ENCODE data around the gene PRR35.

Gene PRR35

GRCh38 chr16:529012-529575 lies 31.1 kb upstream of the PRR35 start:
- peak overlapping the region; percentile 85 for H3K4me3 ChIP-seq (replicated peaks; ENCODE audit: insufficient read depth, low read length)
- peak in 1 of 2 experiments; percentile 50 for DNase-seq (ENCODE audit: low read depth in 1 of 2, low spot score in 1 of 2)
- peak overlapping the region; percentile 91 for H3K27ac ChIP-seq (replicated peaks)
- TF ChIP-seq CTCF (IDR thresholded peaks at IDR 0.05; ENCODE audit: insufficient read depth, low read length) (no peak), SPI1 (IDR thresholded peaks at IDR 0.05; ENCODE audit: borderline replicate concordance, low read depth) (peak; percentile 36; the same call in 1 of the 2 replicates)
- H3K27me3 ChIP-seq (ENCODE audit: insufficient read depth, poor library complexity, severe bottlenecking), result no peaks in the 10 kb centered on the region

GRCh38 chr16:530111-530817 lies 29.9 kb upstream of the PRR35 start:
- DNase-seq (ENCODE audit: low read depth in 1 of 2, low spot score in 1 of 2), result no peak
- H3K27ac ChIP-seq (replicated peaks), result no peak overlapping the region
- H3K4me3 ChIP-seq (replicated peaks; ENCODE audit: insufficient read depth, low read length), result no peak overlapping the region
- no peak for TF ChIP-seq POLR2AphosphoS5 (IDR thresholded peaks at IDR 0.05; ENCODE audit: low read depth)
- H3K27me3 ChIP-seq (ENCODE audit: insufficient read depth, poor library complexity, severe bottlenecking), result no peaks in the 10 kb centered on the region

- Histone ChIP-seq H3K4me3 (replicated peaks; ENCODE audit: insufficient read depth, low read length) (no peak overlapping the region), H3K27me3 (ENCODE audit: insufficient read depth, poor library complexity, severe bottlenecking) (no peaks in the 10 kb centered on the region), H3K27ac (replicated peaks) (no peak overlapping the region)
- DNase-seq (ENCODE audit: low read depth in 1 of 2, low spot score in 1 of 2), result no peak
- no peak for TF ChIP-seq REST (IDR thresholded peaks at IDR 0.05; ENCODE audit: insufficient replicate concordance, low read depth)
Measured at GRCh38 chr16:531494-532125, 28.6 kb upstream of the PRR35 start.

GRCh38 chr16:533391-534123 lies 26.6 kb upstream of the PRR35 start:
- DNase-seq (ENCODE audit: low read depth in 1 of 2, low spot score in 1 of 2), result no peak
- Histone ChIP-seq H3K4me3 (replicated peaks; ENCODE audit: insufficient read depth, low read length) (no peak overlapping the region), H3K27me3 (ENCODE audit: insufficient read depth, poor library complexity, severe bottlenecking) (no peaks in the 10 kb centered on the region), H3K27ac (replicated peaks) (no peak overlapping the region)
- TF ChIP-seq GABPA (IDR thresholded peaks at IDR 0.05; ENCODE audit: low read depth), result no peak
- TF ChIP-seq CTCF (IDR thresholded peaks at IDR 0.05; ENCODE audit: insufficient read depth, low read length), result no peak
- TF ChIP-seq POLR2AphosphoS5 (IDR thresholded peaks at IDR 0.05; ENCODE audit: low read depth), result no peak
- no peak for TF ChIP-seq SPI1 (IDR thresholded peaks at IDR 0.05; ENCODE audit: borderline replicate concordance, low read depth)
- TF ChIP-seq REST (IDR thresholded peaks at IDR 0.05; ENCODE audit: insufficient replicate concordance, low read depth), result no peak
